MM.1S (cell line): Measurements from ENCODE around the gene ABCC6.
A peak's percentile ranks its signal among the peaks of the same experiment; 100 is the strongest.

Experiments used
- DNase-seq: peaks from one replicate; pipeline ENCODE4 v3.0.0-alpha.2; 2015
- H2AFZ ChIP-seq: fragments of 300-600 bp; sonication (generic); 2 replicates; pipeline ENCODE4 v1.6.0; 2016; ENCODE audit warnings: antibody characterized with exemption, low read length
- H3F3A ChIP-seq: fragments of 300-600 bp; sonication (generic); 2 replicates; pipeline ENCODE4 v1.6.1; 2016; ENCODE audit warnings: mild to moderate bottlenecking, antibody characterized with exemption, low read length, moderate library complexity, mixed read lengths; ENCODE audit not compliant: insufficient read depth
- H3K27ac ChIP-seq: fragments of 300-600 bp; sonication (generic); 2 replicates; pipeline ENCODE4 v1.5.1; 2016; ENCODE audit warnings: mild to moderate bottlenecking, low read length
- H3K27me3 ChIP-seq: fragments of 300-600 bp; sonication (generic); replicated peaks from 2 replicates; pipeline ENCODE4 v1.6.0; 2016; ENCODE audit warnings: low read length; ENCODE audit not compliant: insufficient read depth
- H3K36me3 ChIP-seq: fragments of 300-600 bp; sonication (generic); replicated peaks from 2 replicates; pipeline ENCODE4 v1.6.1; 2016; ENCODE audit warnings: mild to moderate bottlenecking, low read length, mixed read lengths; ENCODE audit not compliant: insufficient read depth
- H3K4me1 ChIP-seq: fragments of 300-600 bp; sonication (generic); 2 replicates; pipeline ENCODE4 v1.6.1; 2016; ENCODE audit warnings: low read length, mixed read lengths
- H3K4me2 ChIP-seq: fragments of 300-600 bp; sonication (generic); 2 replicates; pipeline ENCODE4 v1.6.0; 2016; ENCODE audit warnings: low read depth, low read length
- H3K4me3 ChIP-seq: fragments of 300-600 bp; sonication (generic); 2 replicates; pipeline ENCODE4 v1.5.1; 2016; ENCODE audit warnings: low read length, mixed read lengths
- H3K79me2 ChIP-seq: fragments of 300-600 bp; sonication (generic); 2 replicates; pipeline ENCODE4 v1.6.1; 2016; ENCODE audit warnings: mixed run types, low read length, mixed read lengths
- H3K9ac ChIP-seq: fragments of 300-600 bp; sonication (generic); 2 replicates; pipeline ENCODE4 v1.6.1; 2016; ENCODE audit warnings: low read length, mixed read lengths
- H3K9me2 ChIP-seq: fragments of 300-600 bp; sonication (generic); replicated peaks from 2 replicates; pipeline ENCODE4 v1.6.1; 2016; ENCODE audit warnings: mild to moderate bottlenecking, low read length, mixed read lengths; ENCODE audit not compliant: insufficient read depth
- H3K9me3 ChIP-seq: fragments of 300-600 bp; sonication (generic); replicated peaks from 2 replicates; pipeline ENCODE4 v1.6.1; 2016; ENCODE audit warnings: mild to moderate bottlenecking, low read length, mixed read lengths; ENCODE audit not compliant: insufficient read depth
- H4K20me1 ChIP-seq: fragments of 300-600 bp; sonication (generic); 2 replicates; pipeline ENCODE4 v1.6.1; 2016; ENCODE audit warnings: mild to moderate bottlenecking, low read length, moderate library complexity, mixed read lengths; ENCODE audit not compliant: insufficient read depth
- CTCF ChIP-seq: fragments of 300-600 bp; sonication (generic); IDR thresholded peaks from 2 replicates; pipeline ENCODE4 v1.5.1; 2016; ENCODE audit warnings: antibody characterized with exemption, low read length, mixed read lengths
- EZH2 ChIP-seq: fragments of 300-600 bp; sonication (generic); optimal IDR thresholded peaks from 2 replicates; pipeline ENCODE3; 2017; ENCODE audit warnings: low read depth, mild to moderate bottlenecking, antibody characterized with exemption, low read length, mixed read lengths
- EZH2phosphoT487 ChIP-seq: fragments of 300-600 bp; sonication (generic); IDR thresholded peaks from 2 replicates; pipeline ENCODE4 v1.6.1; 2018; ENCODE audit warnings: antibody characterized with exemption, low read length

ABCC6 gene

GRCh38 chr16:16127469-16128116 lies 95.7 kb downstream of the ABCC6 start:
- no peaks in the 10 kb centered on the region for H3K36me3 ChIP-seq
- no peak overlapping the region for H3K4me2 ChIP-seq
- no peak for TF ChIP-seq EZH2
- no peak for TF ChIP-seq EZH2phosphoT487
- TF ChIP-seq CTCF = peak; percentile 76
- H3K4me3 ChIP-seq = no peak overlapping the region
- H3K4me1 ChIP-seq = no peaks in the 10 kb centered on the region
- peak; percentile 63 for DNase-seq
- H3K27me3 ChIP-seq = no peaks in the 10 kb centered on the region
- H4K20me1 ChIP-seq = no peaks in the 10 kb centered on the region
- H3F3A ChIP-seq = no peaks in the 10 kb centered on the region
- no peak overlapping the region for H2AFZ ChIP-seq
- H3K9me2 ChIP-seq = no peaks in the 10 kb centered on the region
- H3K9ac ChIP-seq = no peak overlapping the region
- H3K9me3 ChIP-seq = no peaks in the 10 kb centered on the region
- H3K79me2 ChIP-seq = no peaks in the 10 kb centered on the region
- H3K27ac ChIP-seq = no peak overlapping the region

- no peak overlapping the region for H3K9ac ChIP-seq
Measured at GRCh38 chr16:16126896-16127295, 96.4 kb downstream of the ABCC6 start.

GRCh38 chr16:16124974-16125373 lies 98.3 kb downstream of the ABCC6 start:
- Histone ChIP-seq H3K27me3 (no peaks in the 10 kb centered on the region), H3K4me2 (no peak overlapping the region), H3K4me3 (no peak overlapping the region), H3F3A (no peaks in the 10 kb centered on the region), H3K27ac (no peak overlapping the region), H3K79me2 (no peaks in the 10 kb centered on the region), H3K36me3 (no peaks in the 10 kb centered on the region), H4K20me1 (no peaks in the 10 kb centered on the region), H2AFZ (no peak overlapping the region), H3K9ac (no peak overlapping the region), H3K9me3 (no peaks in the 10 kb centered on the region), H3K4me1 (no peaks in the 10 kb centered on the region), H3K9me2 (no peaks in the 10 kb centered on the region)
- TF ChIP-seq EZH2 = no peak
- TF ChIP-seq CTCF = no peak
- TF ChIP-seq EZH2phosphoT487 = no peak
- DNase-seq = no peak

More at GRCh38 chr16:16126896-16127295, 96.4 kb downstream of the ABCC6 start:
- H3K4me1 ChIP-seq = no peaks in the 10 kb centered on the region
- H3K36me3 ChIP-seq = no peaks in the 10 kb centered on the region
- no peak overlapping the region for H3K4me3 ChIP-seq
- TF ChIP-seq EZH2 (no peak), CTCF (no peak), EZH2phosphoT487 (no peak)
- H3K27me3 ChIP-seq = no peaks in the 10 kb centered on the region
- no peak for DNase-seq
- no peak overlapping the region for H3K4me2 ChIP-seq
- H3K9me2 ChIP-seq = no peaks in the 10 kb centered on the region
- H3K79me2 ChIP-seq = no peaks in the 10 kb centered on the region
- H4K20me1 ChIP-seq = no peaks in the 10 kb centered on the region
- H2AFZ ChIP-seq = no peak overlapping the region
- no peaks in the 10 kb centered on the region for H3F3A ChIP-seq
- no peaks in the 10 kb centered on the region for H3K9me3 ChIP-seq
- no peak overlapping the region for H3K27ac ChIP-seq
